Naive thymus-derived CD4-positive, alpha-beta T cell (primary cell): ENCODE data around the gene SLC37A2. TPM values are rescaled to one million over a fixed set of nuclear protein-coding genes. Genes with fewer than 3 reads are reported as not detected.
"Not testable (repeated sequence)": the region's sequence is repeated elsewhere in the genome, so short reads cannot be mapped to it uniquely, and the experiment has no call there.

Experiments
- ATAC-seq: fragments of 150-1000 bp; cut with Tn5 transposase; 2 replicates; pipeline ENCODE4 v1.10.0; 2021; ENCODE audit warnings: mild to moderate bottlenecking, moderate library complexity
- CTCF ChIA-PET: fragments of 350-600 bp; sonication (Branson Sonifier 250); formaldehyde crosslinking; loops from one replicate; lab custom pipeline; 2021; ENCODE audit warnings: antibody characterized with exemption; lab: Charles Lee
- POLR2A ChIA-PET: fragments of 350-600 bp; sonication (Branson Sonifier 250); formaldehyde crosslinking; loops from one replicate; lab custom pipeline; 2021; ENCODE audit warnings: antibody characterized with exemption, inconsistent platforms; lab: Charles Lee
- DNase-seq, 9 donors: peaks; one replicate each; pipeline versions ENCODE4 v3.0.0 to v3.0.0-alpha.2; 2020 to 2022; ENCODE audit warnings: mixed read lengths in 1 of 9
- H3K27ac ChIP-seq: one replicate; pipeline ENCODE4 v1.7.0; 2013; ENCODE audit warnings: mild to moderate bottlenecking, low read depth, low read length, moderate library complexity
- H3K27me3 ChIP-seq, 2 donors: one replicate each; pipeline ENCODE4 v1.7.0; 2013; ENCODE audit warnings: low read length in 2 of 2, mild to moderate bottlenecking in 2 of 2, moderate library complexity in 2 of 2; ENCODE audit not compliant: control insufficient read depth in 2 of 2, insufficient read depth in 2 of 2
- H3K36me3 ChIP-seq, 3 experiments: 1 replicate in 2 of 3; 2 replicates in 1 of 3; pipeline ENCODE4 v1.7.0; 2013; ENCODE audit warnings: low read length in 3 of 3, mild to moderate bottlenecking in 3 of 3, moderate library complexity in 1 of 3; ENCODE audit not compliant: insufficient read depth in 3 of 3, control insufficient read depth in 2 of 3
- H3K4me1 ChIP-seq, 2 donors: one replicate each; pipeline ENCODE4 v1.7.0; 2013; ENCODE audit warnings: low read length in 2 of 2, mild to moderate bottlenecking in 2 of 2, moderate library complexity in 1 of 2; ENCODE audit not compliant: control insufficient read depth in 2 of 2, insufficient read depth in 2 of 2
- H3K4me3 ChIP-seq: 2 replicates; pipeline ENCODE4 v1.7.0; 2013; ENCODE audit warnings: mild to moderate bottlenecking, low read length
- H3K9me3 ChIP-seq, 3 experiments: 1 replicate in 2 of 3; 2 replicates in 1 of 3; pipeline ENCODE4 v1.7.0; 2013; ENCODE audit warnings: low read length in 3 of 3; ENCODE audit not compliant: control insufficient read depth in 2 of 3
- H3K27ac Mint-ChIP-seq, 9 donors: one replicate each; pipeline ENCODE4 v1.8.0; 2020 to 2022; ENCODE audit warnings: mixed read lengths in 9 of 9, mild to moderate bottlenecking in 8 of 9, moderate library complexity in 5 of 9, inconsistent platforms in 2 of 9
- H3K27me3 Mint-ChIP-seq, 5 donors: one replicate each; pipeline ENCODE4 v1.8.0; 2021 to 2022; ENCODE audit warnings: mixed read lengths in 5 of 5, mild to moderate bottlenecking in 1 of 5
- H3K36me3 Mint-ChIP-seq, 5 donors: one replicate each; pipeline ENCODE4 v1.8.0; 2020 to 2022; ENCODE audit warnings: mixed read lengths in 5 of 5, mild to moderate bottlenecking in 3 of 5, inconsistent platforms in 1 of 5
- H3K4me1 Mint-ChIP-seq, 7 donors: one replicate each; pipeline ENCODE4 v1.8.0; 2020 to 2022; ENCODE audit warnings: mixed read lengths in 7 of 7, mild to moderate bottlenecking in 3 of 7, inconsistent platforms in 1 of 7
- H3K4me3 Mint-ChIP-seq, 10 donors: one replicate each; pipeline ENCODE4 v1.8.0; 2020 to 2022; ENCODE audit warnings: mild to moderate bottlenecking in 10 of 10, mixed read lengths in 10 of 10, moderate library complexity in 6 of 10, inconsistent platforms in 2 of 10
- H3K9me3 Mint-ChIP-seq, 11 donors: one replicate each; pipeline ENCODE4 v1.8.0; 2020 to 2022; ENCODE audit warnings: mixed read lengths in 11 of 11, mild to moderate bottlenecking in 4 of 11, inconsistent platforms in 1 of 11, moderate library complexity in 1 of 11
- intact Hi-C, 2 donors: fragments of 100-400 bp; cut with micrococcal nuclease; formaldehyde crosslinking; loops; one replicate each; pipeline ENCODE4 v1.15.1; 2023
- polyA plus RNA-seq, 2 donors: library from polyadenylated mRNA; unstranded; fragments of 300-500 nt; fragmentation: Illumina TruSeq; gene quantifications; one replicate each; pipeline ENCODE4 v1.2.3, GENCODE V29; 2021
- total RNA-seq, 6 experiments: library from RNA in 5 of 6; stranded (reverse) in 5 of 6; gene quantifications; 1 replicate in 5 of 6; 2 replicates in 1 of 6; pipeline ENCODE4 v1.2.3 and lab custom pipeline; 2021 to 2026

Gene SLC37A2
- total and polyA plus RNA-seq, 7 experiments from 2014 or later: 0.07 to 16.3 (median 1.9) TPM

DNA sequence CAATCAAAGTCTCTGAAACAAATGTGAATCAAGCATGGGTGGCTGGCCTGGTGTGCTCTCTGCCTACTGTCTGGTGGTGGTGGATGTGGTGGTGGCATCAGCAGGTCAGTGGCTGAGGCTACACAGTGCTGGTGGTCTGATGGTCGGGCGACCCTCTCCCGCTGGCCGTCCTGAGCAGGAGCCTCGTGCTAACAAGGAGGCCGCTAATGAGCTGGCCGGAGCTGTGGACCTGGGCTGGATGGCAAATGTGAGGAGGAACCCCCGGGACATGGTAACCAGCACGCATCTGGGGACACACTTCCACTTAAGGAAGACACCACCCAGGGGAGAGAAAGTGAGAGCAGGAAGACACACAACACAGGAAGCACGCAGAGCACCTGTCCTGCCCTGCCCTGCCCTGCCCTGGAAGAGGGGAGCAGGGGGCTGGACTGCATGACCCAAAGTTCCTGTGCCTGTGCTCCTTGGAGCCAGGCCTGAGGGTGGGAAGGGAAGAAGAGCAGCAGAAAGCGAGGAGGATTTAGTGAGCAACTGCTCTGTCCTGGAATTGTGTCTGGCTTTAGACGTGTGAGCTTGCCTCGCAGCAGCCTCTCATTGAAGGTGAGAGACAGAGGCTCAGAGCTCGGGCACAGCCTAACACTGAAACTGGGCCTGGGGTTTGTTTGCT is 23.7 kb downstream of the SLC37A2 start:
- Histone ChIP-seq H3K27ac (no peak overlapping the region), H3K36me3 (no peaks in the 10 kb centered on the region)

DNA sequence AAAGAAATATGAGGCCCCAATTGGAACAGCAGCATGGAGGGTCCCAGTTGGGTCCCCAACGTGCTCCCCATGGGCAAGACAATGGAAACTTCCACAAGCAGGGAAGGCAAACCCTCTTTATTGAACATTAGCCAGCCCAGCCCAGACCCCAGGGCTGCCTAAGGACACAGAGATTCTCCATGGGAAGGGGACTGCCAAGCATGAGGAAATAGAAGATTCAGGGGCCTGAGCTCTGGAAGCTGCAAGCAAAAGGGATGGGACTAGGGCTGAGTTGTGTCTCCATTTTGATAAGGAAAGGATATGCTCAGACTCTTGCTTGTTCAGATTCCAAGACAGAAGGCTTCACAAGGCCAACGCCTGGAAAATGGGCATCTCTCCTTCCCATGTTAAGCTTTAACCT is 25.0 kb downstream of the SLC37A2 start:
- Mint-ChIP-seq H3K4me3 (no peak overlapping the region), H3K36me3 (no peaks in the 10 kb centered on the region), H3K9me3 (no peaks in the 10 kb centered on the region), H3K27ac (no peak overlapping the region), H3K27me3 (no peaks in the 10 kb centered on the region), H3K4me1 (peaks cover 0 to 6% (median 0%) of the 10 kb centered on the region in 7 donors)
- Histone ChIP-seq H3K27me3 (no peaks in the 10 kb centered on the region), H3K36me3 (no peaks in the 10 kb centered on the region), H3K4me1 (no peaks in the 10 kb centered on the region), H3K9me3 (no peaks in the 10 kb centered on the region), H3K27ac (no peak overlapping the region), H3K4me3 (no peak overlapping the region)
- DNase-seq (no peak), ATAC-seq (no peak)
- intact Hi-C loops: no loop called here
- ChIA-PET CTCF (no interaction called here), POLR2A (no interaction called here)

More for the DNA sequence above, 23.7 kb downstream of the SLC37A2 start:
- no peak overlapping the region for H3K4me3 Mint-ChIP-seq
- ATAC-seq (no peak), DNase-seq (no peak)
- H3K4me1 Mint-ChIP-seq: peaks cover 0 to 6% (median 0%) of the 10 kb centered on the region in 7 donors
- no peaks in the 10 kb centered on the region for H3K27me3 Mint-ChIP-seq
- intact Hi-C loops: no loop called here
- H3K4me3 ChIP-seq: no peak overlapping the region
- ChIA-PET CTCF (interaction anchor here (0.6 kb wide), 1 partner anchor 77 kb away, joined by 3 read pairs; no protein-coding TSS in a partner anchor), POLR2A (no interaction called here)
- H3K27me3 ChIP-seq: no peaks in the 10 kb centered on the region
- no peaks in the 10 kb centered on the region for H3K36me3 Mint-ChIP-seq
- H3K4me1 ChIP-seq: no peaks in the 10 kb centered on the region
- H3K9me3 Mint-ChIP-seq: no peaks in the 10 kb centered on the region
- peak overlapping the region in 1 of 9 donors; percentile 64 for H3K27ac Mint-ChIP-seq
- no peaks in the 10 kb centered on the region for H3K9me3 ChIP-seq

GRCh38 chr11:125088576-125089455 is 25.7 kb downstream of the SLC37A2 start:
- DNase-seq (no peak), ATAC-seq (no peak)
- CTCF ChIA-PET: no interaction called here
- H3K36me3 Mint-ChIP-seq: no peaks in the 10 kb centered on the region
- intact Hi-C loops: no loop called here
- H3K4me1 Mint-ChIP-seq: peaks cover 0 to 6% (median 0%) of the 10 kb centered on the region in 7 donors
- H3K4me1 ChIP-seq: no peaks in the 10 kb centered on the region
- H3K4me3 Mint-ChIP-seq: no peak overlapping the region
- no peaks in the 10 kb centered on the region for H3K9me3 Mint-ChIP-seq
- POLR2A ChIA-PET: no interaction called here
- H3K4me3 ChIP-seq: no peak overlapping the region
- no peaks in the 10 kb centered on the region for H3K27me3 ChIP-seq
- H3K27ac ChIP-seq: no peak overlapping the region
- H3K9me3 ChIP-seq: no peaks in the 10 kb centered on the region
- H3K27me3 Mint-ChIP-seq: no peaks in the 10 kb centered on the region
- H3K27ac Mint-ChIP-seq: no peak overlapping the region
- H3K36me3 ChIP-seq: no peaks in the 10 kb centered on the region

DNA sequence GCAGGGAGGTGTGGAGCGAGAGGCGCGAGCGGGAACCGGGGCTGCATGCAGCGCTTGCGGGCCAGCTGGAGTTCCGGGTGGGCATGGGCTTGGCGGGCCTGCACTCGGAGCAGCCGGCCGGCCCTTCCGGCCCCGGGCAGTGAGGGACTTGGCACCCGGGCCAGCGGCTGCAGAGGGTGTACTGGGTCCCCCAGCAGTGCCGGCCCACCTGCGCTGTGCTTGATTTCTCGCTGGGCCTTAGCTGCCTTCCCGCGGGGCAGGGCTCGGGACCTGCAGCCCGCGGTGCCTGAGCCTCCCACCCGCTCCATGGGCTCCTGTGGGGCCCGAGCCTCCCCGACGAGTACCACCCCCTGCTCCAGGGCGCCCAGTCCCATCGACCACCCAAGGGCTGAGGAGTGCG is 26.4 kb downstream of the SLC37A2 start:
- CTCF ChIA-PET, H3K36me3 ChIP-seq, H3K4me1 ChIP-seq: not testable (repeated sequence)

GRCh38 chr11:125090151-125090550 is 27.0 kb downstream of the SLC37A2 start:
- H3K27me3 Mint-ChIP-seq, H3K4me3 ChIP-seq, H3K36me3 ChIP-seq, H3K27ac Mint-ChIP-seq, POLR2A ChIA-PET, H3K4me3 Mint-ChIP-seq, H3K4me1 ChIP-seq, H3K27me3 ChIP-seq, H3K9me3 ChIP-seq, H3K36me3 Mint-ChIP-seq, DNase-seq, H3K9me3 Mint-ChIP-seq, H3K27ac ChIP-seq, H3K4me1 Mint-ChIP-seq, ATAC-seq: not testable (repeated sequence)
- intact Hi-C loops: loop anchor here (2.0 to 5.0 kb wide), 3 partner anchors 53 to 782 kb away; no protein-coding TSS in a partner anchor
- CTCF ChIA-PET: interaction anchor here (2.2 kb wide), 1 partner anchor 35 kb away, joined by 12 read pairs; no protein-coding TSS in a partner anchor

More for the DNA sequence above, 26.4 kb downstream of the SLC37A2 start:
- H3K4me3 Mint-ChIP-seq, H3K27ac Mint-ChIP-seq, H3K27ac ChIP-seq, ATAC-seq, H3K27me3 Mint-ChIP-seq, POLR2A ChIA-PET, H3K4me1 Mint-ChIP-seq, H3K27me3 ChIP-seq, intact Hi-C loops, H3K9me3 Mint-ChIP-seq, H3K36me3 Mint-ChIP-seq, H3K9me3 ChIP-seq, H3K4me3 ChIP-seq, DNase-seq: not testable (repeated sequence)

DNA sequence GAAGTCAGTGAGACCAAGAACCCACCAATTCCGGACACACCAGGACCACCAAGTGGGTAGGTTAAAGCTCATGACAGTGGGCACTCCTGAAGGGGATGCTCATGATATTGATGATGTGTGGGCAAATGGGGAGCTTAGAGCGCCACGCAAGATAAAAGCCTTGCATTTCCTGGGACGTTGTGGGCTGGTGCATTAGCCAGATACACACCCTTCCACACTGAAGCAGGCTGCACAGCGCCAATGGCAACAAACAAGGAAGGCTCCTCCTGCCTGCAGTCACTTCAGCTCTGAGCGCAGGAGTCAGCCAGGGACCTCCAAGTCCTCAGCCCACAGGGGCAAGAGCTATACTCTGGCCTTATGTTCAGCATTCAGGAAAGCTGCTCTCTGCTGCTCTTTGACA is 27.7 kb downstream of the SLC37A2 start:
- ChIA-PET POLR2A (interaction anchor here (1.0 to 1.6 kb wide), 2 partner anchors 21 to 137 kb away, joined by 3 to 6 read pairs; partner anchors contain the start of genes CCDC15 and TMEM218), CTCF (interaction anchor here (1.0 to 2.2 kb wide), 5 partner anchors 34 to 58 kb away, joined by 3 to 16 read pairs (median 5); no protein-coding TSS in a partner anchor)
- Histone ChIP-seq H3K27me3 (no peaks in the 10 kb centered on the region), H3K9me3 (no peaks in the 10 kb centered on the region), H3K4me1 (no peaks in the 10 kb centered on the region), H3K36me3 (no peaks in the 10 kb centered on the region), H3K4me3 (no peak overlapping the region), H3K27ac (no peak overlapping the region)
- H3K9me3 Mint-ChIP-seq: no peaks in the 10 kb centered on the region
- H3K36me3 Mint-ChIP-seq: peaks cover 0 to 1% (median 0%) of the 10 kb centered on the region in 5 donors
- no peak overlapping the region for H3K27ac Mint-ChIP-seq
- ATAC-seq: no peak
- H3K4me1 Mint-ChIP-seq: peaks cover 0 to 6% (median 0%) of the 10 kb centered on the region in 7 donors
- H3K4me3 Mint-ChIP-seq: no peak overlapping the region
- intact Hi-C loops: loop anchor here (1.0 to 5.0 kb wide), 5 partner anchors 33 to 781 kb away; no protein-coding TSS in a partner anchor
- no peaks in the 10 kb centered on the region for H3K27me3 Mint-ChIP-seq
- no peak for DNase-seq
